Loucy (cell line): ENCODE measurements around the gene SLC29A3.
A peak's percentile ranks its signal among the peaks of the same experiment; 100 is the strongest.

ENCODE experiments used
- H2AFZ ChIP-seq: fragments of 200-600 bp; sonication (generic); 2 replicates; pipeline ENCODE4 v1.6.0; 2016; ENCODE audit warnings: antibody characterized with exemption, mild to moderate bottlenecking, low read length, moderate library complexity
- H3F3A ChIP-seq: fragments of 200-600 bp; 2 replicates; pipeline ENCODE4 v1.6.0; 2016; ENCODE audit warnings: antibody characterized with exemption, low read depth, mild to moderate bottlenecking
- H3K27me3 ChIP-seq: fragments of 200-600 bp; sonication (generic); 2 replicates; pipeline ENCODE4 v1.6.1; 2014; ENCODE audit warnings: low read length, mild to moderate bottlenecking; ENCODE audit not compliant: insufficient read depth, poor library complexity, severe bottlenecking
- H3K36me3 ChIP-seq: fragments of 200-600 bp; sonication (generic); 2 replicates; pipeline ENCODE4 v1.6.1; 2016; ENCODE audit warnings: low read length; ENCODE audit not compliant: insufficient read depth
- H3K4me1 ChIP-seq: fragments of 200-600 bp; sonication (generic); 2 replicates; pipeline ENCODE4 v1.5.1; 2014; ENCODE audit warnings: low read length, mild to moderate bottlenecking; ENCODE audit not compliant: insufficient read depth, poor library complexity, severe bottlenecking
- H3K4me2 ChIP-seq: fragments of 200-600 bp; sonication (generic); 2 replicates; pipeline ENCODE4 v1.6.0; 2014; ENCODE audit warnings: antibody characterized with exemption, low read length, low read depth, mild to moderate bottlenecking; ENCODE audit not compliant: poor library complexity, severe bottlenecking
- H3K4me3 ChIP-seq: fragments of 200-600 bp; sonication (generic); 2 replicates; pipeline ENCODE4 v1.5.1; 2014; ENCODE audit warnings: low read length, mild to moderate bottlenecking, mixed read lengths; ENCODE audit not compliant: poor library complexity, severe bottlenecking
- H3K79me2 ChIP-seq: fragments of 200-600 bp; sonication (generic); 2 replicates; pipeline ENCODE4 v1.6.1; 2014; ENCODE audit warnings: low read length; ENCODE audit not compliant: insufficient read depth
- H3K9ac ChIP-seq: fragments of 200-600 bp; sonication (generic); 2 replicates; pipeline ENCODE4 v1.6.0; 2014; ENCODE audit warnings: mild to moderate bottlenecking, low read depth, low read length, moderate library complexity; ENCODE audit not compliant: poor library complexity, severe bottlenecking
- H3K9me2 ChIP-seq: fragments of 200-600 bp; sonication (generic); replicated peaks from 2 replicates; pipeline ENCODE4 v1.6.1; 2016; ENCODE audit warnings: low read depth, low read length, mixed read lengths
- H3K9me3 ChIP-seq: fragments of 200-600 bp; sonication (generic); 2 replicates; pipeline ENCODE4 v1.6.1; 2014; ENCODE audit warnings: mild to moderate bottlenecking, antibody characterized with exemption, low read length, low read depth; ENCODE audit not compliant: insufficient read depth
- H4K20me1 ChIP-seq: fragments of 200-600 bp; sonication (generic); 2 replicates; pipeline ENCODE4 v1.6.0; 2014; ENCODE audit warnings: antibody characterized with exemption, low read length, mild to moderate bottlenecking; ENCODE audit not compliant: insufficient read depth, poor library complexity, severe bottlenecking
- EZH2phosphoT487 ChIP-seq: fragments of 200-600 bp; IDR thresholded peaks from 2 replicates; pipeline ENCODE4 v1.6.1; 2018; ENCODE audit warnings: antibody characterized with exemption, mild to moderate bottlenecking, moderate library complexity, borderline replicate concordance
- TF ChIP-seq, protein P1 (sequence below): fragments of 200-600 bp; sonication (generic); conservative IDR thresholded peaks from 2 replicates; pipeline ENCODE4 v1.5.1; 2014; ENCODE audit warnings: mild to moderate bottlenecking, antibody characterized with exemption, low read length

The SLC29A3 gene

DNA sequence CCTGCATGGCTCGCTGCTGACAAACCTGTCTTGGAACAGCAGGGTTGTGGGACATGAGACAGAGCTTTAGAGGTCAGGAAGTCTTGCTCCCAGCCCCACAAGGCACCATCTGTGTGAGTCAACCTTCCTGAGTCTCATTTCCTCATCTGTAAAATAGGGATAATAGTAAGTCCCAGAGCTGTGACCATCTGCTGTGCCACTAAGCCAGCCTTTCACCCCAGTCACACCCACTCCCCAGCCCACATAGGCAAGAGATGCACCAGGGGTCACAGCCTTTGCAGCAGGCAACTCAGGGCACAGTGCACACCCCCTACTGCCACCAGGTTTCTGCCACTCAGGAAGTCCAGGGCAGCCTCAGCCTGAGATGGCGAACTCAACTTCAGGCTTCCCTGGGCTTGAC, 48.2 kb downstream of the SLC29A3 start:
- Histone ChIP-seq H3K9me2 (no peaks in the 10 kb centered on the region), H3F3A (no peaks in the 10 kb centered on the region), H3K27me3 (no peaks in the 10 kb centered on the region), H3K9ac (no peak overlapping the region), H4K20me1 (no peaks in the 10 kb centered on the region), H3K36me3 (peaks cover 14% of the 10 kb centered on the region; the same call in 1 of the 2 replicates), H3K79me2 (no peaks in the 10 kb centered on the region), H3K9me3 (no peaks in the 10 kb centered on the region), H2AFZ (no peak overlapping the region), H3K4me2 (no peak overlapping the region), H3K4me1 (peaks cover 6% of the 10 kb centered on the region), H3K4me3 (no peak overlapping the region)
- TF ChIP-seq EZH2phosphoT487 = no peak
- TF ChIP-seq, protein P1, sequence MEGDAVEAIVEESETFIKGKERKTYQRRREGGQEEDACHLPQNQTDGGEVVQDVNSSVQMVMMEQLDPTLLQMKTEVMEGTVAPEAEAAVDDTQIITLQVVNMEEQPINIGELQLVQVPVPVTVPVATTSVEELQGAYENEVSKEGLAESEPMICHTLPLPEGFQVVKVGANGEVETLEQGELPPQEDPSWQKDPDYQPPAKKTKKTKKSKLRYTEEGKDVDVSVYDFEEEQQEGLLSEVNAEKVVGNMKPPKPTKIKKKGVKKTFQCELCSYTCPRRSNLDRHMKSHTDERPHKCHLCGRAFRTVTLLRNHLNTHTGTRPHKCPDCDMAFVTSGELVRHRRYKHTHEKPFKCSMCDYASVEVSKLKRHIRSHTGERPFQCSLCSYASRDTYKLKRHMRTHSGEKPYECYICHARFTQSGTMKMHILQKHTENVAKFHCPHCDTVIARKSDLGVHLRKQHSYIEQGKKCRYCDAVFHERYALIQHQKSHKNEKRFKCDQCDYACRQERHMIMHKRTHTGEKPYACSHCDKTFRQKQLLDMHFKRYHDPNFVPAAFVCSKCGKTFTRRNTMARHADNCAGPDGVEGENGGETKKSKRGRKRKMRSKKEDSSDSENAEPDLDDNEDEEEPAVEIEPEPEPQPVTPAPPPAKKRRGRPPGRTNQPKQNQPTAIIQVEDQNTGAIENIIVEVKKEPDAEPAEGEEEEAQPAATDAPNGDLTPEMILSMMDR = no peak

DNA sequence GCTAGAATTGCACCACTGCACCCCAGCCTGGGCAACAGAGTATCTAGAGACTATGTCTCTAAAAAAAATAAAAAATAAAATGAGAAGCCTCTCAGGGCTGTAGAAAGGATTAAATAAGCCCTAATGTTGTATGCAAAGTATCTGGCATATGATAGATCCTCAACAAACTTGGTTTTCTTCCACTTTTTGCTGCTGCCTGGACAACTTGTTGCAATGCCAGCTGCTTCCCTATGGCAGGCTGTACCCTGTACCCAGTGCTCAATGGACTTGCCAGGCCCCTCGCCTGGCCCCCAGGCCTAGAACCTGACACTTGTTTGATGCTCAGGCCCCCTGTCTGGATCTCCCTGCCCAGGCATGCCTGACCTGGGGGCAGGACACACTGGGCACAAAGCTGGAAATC, 49.1 kb downstream of the SLC29A3 start:
- Histone ChIP-seq H3K36me3 (peaks cover 5% of the 10 kb centered on the region; the same call in 1 of the 2 replicates), H2AFZ (peak overlapping the region; percentile 41; the same call in 1 of the 2 replicates), H3K9me3 (no peaks in the 10 kb centered on the region), H3K4me3 (no peak overlapping the region), H3K4me1 (peaks cover 6% of the 10 kb centered on the region), H4K20me1 (no peaks in the 10 kb centered on the region), H3K27me3 (no peaks in the 10 kb centered on the region), H3F3A (no peaks in the 10 kb centered on the region), H3K9ac (no peak overlapping the region), H3K9me2 (no peaks in the 10 kb centered on the region), H3K4me2 (no peak overlapping the region), H3K79me2 (no peaks in the 10 kb centered on the region)
- no peak for TF ChIP-seq EZH2phosphoT487
- TF ChIP-seq, protein P1 = no peak

DNA sequence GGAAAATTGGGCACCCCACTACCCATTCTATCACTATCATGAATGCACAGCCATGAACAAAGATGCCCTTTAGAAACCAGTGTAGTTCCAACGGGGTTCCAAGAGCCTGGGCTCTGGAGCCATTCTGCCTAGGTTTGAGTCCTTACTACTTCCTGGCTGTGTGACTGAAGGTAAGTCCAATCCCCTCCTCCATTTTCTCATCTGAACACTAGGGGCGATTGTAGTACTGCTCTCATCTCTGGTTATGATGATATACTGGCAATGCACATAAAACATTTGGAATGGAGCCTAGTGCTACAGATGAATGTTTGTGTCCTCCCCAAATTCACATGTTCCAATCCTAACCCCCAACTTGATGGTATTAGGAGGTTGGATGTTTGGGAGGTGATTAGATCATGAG, 49.6 kb downstream of the SLC29A3 start:
- H3K4me2 ChIP-seq = no peak overlapping the region
- no peaks in the 10 kb centered on the region for H3K9me2 ChIP-seq
- no peaks in the 10 kb centered on the region for H3K27me3 ChIP-seq
- TF ChIP-seq, protein P1 = peak; percentile 34
- no peak for TF ChIP-seq EZH2phosphoT487
- H3K79me2 ChIP-seq = no peaks in the 10 kb centered on the region
- H2AFZ ChIP-seq = peak overlapping the region; percentile 41
- no peaks in the 10 kb centered on the region for H4K20me1 ChIP-seq
- no peaks in the 10 kb centered on the region for H3F3A ChIP-seq
- H3K9ac ChIP-seq = no peak overlapping the region
- H3K36me3 ChIP-seq = peaks cover 5% of the 10 kb centered on the region; the same call in 1 of the 2 replicates
- peaks cover 6% of the 10 kb centered on the region for H3K4me1 ChIP-seq
- no peaks in the 10 kb centered on the region for H3K9me3 ChIP-seq
- no peak overlapping the region for H3K4me3 ChIP-seq
